ENCODE data around the gene CNTNAP5. TPM values are rescaled to one million over a fixed set of nuclear protein-coding genes. Genes with fewer than 3 reads are reported as not detected.

The CNTNAP5 gene
- total RNA-seq, 1 experiment from 2014 or later, result not detected

- intact Hi-C loops (cut with micrococcal nuclease; ENCODE audit: unreplicated experiment), result no loop called here
- ChIA-PET POLR2A (ENCODE audit: low non-redundant PET) (no interaction called here), CTCF (no interaction called here)
- BruUV-seq (replicated peaks), result no TSS peak
- H3K4me3 ChIP-seq (ENCODE audit: low read depth, low read length, poor library complexity, severe bottlenecking), result no peak overlapping the region
- no peak for DNase-seq (ENCODE audit: low spot score)
- no peak for TF ChIP-seq EZH2 (IDR thresholded peaks at IDR 0.05; ENCODE audit: borderline replicate concordance, low read depth, low read length, poor library complexity, severe bottlenecking)
- no peak for TF ChIP-seq CTCF (conservative IDR thresholded peaks at IDR 0.05; ENCODE audit: low read depth, low read length)
- H3K36me3 ChIP-seq (ENCODE audit: insufficient read depth, low read length, poor library complexity, severe bottlenecking), result no peaks in the 10 kb centered on the region
- H3K9me3 ChIP-seq (ENCODE audit: low read depth, low read length, poor library complexity, severe bottlenecking), result no peaks in the 10 kb centered on the region
- no peaks in the 10 kb centered on the region for H3K4me1 ChIP-seq (ENCODE audit: insufficient read depth, low read length, poor library complexity, severe bottlenecking)
- no peak overlapping the region for H3K27ac ChIP-seq (ENCODE audit: low read depth, low read length, poor library complexity, severe bottlenecking)
- no peaks in the 10 kb centered on the region for H3K27me3 ChIP-seq (replicated peaks; ENCODE audit: insufficient read depth, low read depth, low read length, poor library complexity)
Observed at GRCh38 chr2:124121760-124122275, 96.7 kb downstream of the CNTNAP5 start.

DNA sequence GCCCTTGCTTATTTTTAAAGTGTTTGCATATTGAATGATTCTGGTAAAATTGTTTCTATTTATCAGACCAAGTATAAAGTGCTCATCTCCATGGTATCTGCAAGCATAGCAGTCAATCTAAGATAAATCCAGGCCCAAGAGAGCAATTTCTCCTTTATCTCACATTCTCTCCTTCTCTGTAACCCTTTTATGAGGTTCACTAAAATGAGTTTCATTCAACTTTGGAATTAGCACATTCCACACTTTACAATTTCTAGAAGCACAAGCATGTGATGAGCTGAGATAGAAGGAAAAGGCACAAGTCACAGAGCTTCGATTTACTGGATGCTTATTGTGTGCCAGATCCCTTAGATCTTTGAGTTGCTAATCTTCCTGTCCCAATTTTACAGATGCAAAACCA lies 97.3 kb downstream of the CNTNAP5 start:
- ChIA-PET POLR2A (ENCODE audit: low non-redundant PET) (no interaction called here), CTCF (no interaction called here)
- Histone ChIP-seq H3K4me1 (ENCODE audit: insufficient read depth, low read length, poor library complexity, severe bottlenecking) (no peaks in the 10 kb centered on the region), H3K36me3 (ENCODE audit: insufficient read depth, low read length, poor library complexity, severe bottlenecking) (no peaks in the 10 kb centered on the region), H3K9me3 (ENCODE audit: low read depth, low read length, poor library complexity, severe bottlenecking) (no peaks in the 10 kb centered on the region), H3K27ac (ENCODE audit: low read depth, low read length, poor library complexity, severe bottlenecking) (no peak overlapping the region), H3K4me3 (ENCODE audit: low read depth, low read length, poor library complexity, severe bottlenecking) (no peak overlapping the region), H3K27me3 (replicated peaks; ENCODE audit: insufficient read depth, low read depth, low read length, poor library complexity) (no peaks in the 10 kb centered on the region)
- no TSS peak for BruUV-seq (replicated peaks)
- TF ChIP-seq EZH2 (IDR thresholded peaks at IDR 0.05; ENCODE audit: borderline replicate concordance, low read depth, low read length, poor library complexity, severe bottlenecking) (no peak), CTCF (conservative IDR thresholded peaks at IDR 0.05; ENCODE audit: low read depth, low read length) (no peak)
- intact Hi-C loops (cut with micrococcal nuclease; ENCODE audit: unreplicated experiment), result no loop called here
- no peak for DNase-seq (ENCODE audit: low spot score)

DNA sequence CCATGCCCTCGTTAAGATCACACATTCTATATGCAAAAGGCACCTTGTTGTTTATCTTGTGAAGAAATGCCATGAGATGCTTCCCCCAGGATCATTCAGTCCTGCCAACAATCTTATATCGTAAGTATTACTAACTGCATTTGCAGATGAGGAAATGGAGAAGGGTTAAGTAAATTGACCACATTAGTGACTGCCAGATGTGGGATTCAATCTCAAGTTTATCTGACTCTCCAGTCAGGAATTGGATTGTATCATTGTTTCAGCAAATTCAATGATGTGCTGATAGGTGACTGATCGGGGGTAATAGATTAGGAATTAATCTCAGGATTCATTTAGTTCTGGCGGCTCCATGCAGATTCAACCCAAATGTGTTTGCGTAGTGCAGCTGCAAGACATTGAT lies 106.2 kb downstream of the CNTNAP5 start:
- ChIA-PET CTCF (no interaction called here), POLR2A (ENCODE audit: low non-redundant PET) (no interaction called here)
- H3K4me1 ChIP-seq (ENCODE audit: insufficient read depth, low read length, poor library complexity, severe bottlenecking), result no peaks in the 10 kb centered on the region
- no peaks in the 10 kb centered on the region for H3K27me3 ChIP-seq (replicated peaks; ENCODE audit: insufficient read depth, low read depth, low read length, poor library complexity)
- H3K4me3 ChIP-seq (ENCODE audit: low read depth, low read length, poor library complexity, severe bottlenecking), result no peak overlapping the region
- intact Hi-C loops (cut with micrococcal nuclease; ENCODE audit: unreplicated experiment), result no loop called here
- BruUV-seq (replicated peaks), result no TSS peak
- no peak for TF ChIP-seq EZH2 (IDR thresholded peaks at IDR 0.05; ENCODE audit: borderline replicate concordance, low read depth, low read length, poor library complexity, severe bottlenecking)
- no peak for TF ChIP-seq CTCF (conservative IDR thresholded peaks at IDR 0.05; ENCODE audit: low read depth, low read length)
- no peaks in the 10 kb centered on the region for H3K36me3 ChIP-seq (ENCODE audit: insufficient read depth, low read length, poor library complexity, severe bottlenecking)
- no peak for DNase-seq (ENCODE audit: low spot score)
- H3K27ac ChIP-seq (ENCODE audit: low read depth, low read length, poor library complexity, severe bottlenecking), result no peak overlapping the region
- no peaks in the 10 kb centered on the region for H3K9me3 ChIP-seq (ENCODE audit: low read depth, low read length, poor library complexity, severe bottlenecking)
